AG09309 (cell line): ENCODE results near the gene TXNRD1.

Experiments used
- DNase-seq: peaks from one replicate; pipeline ENCODE4 v3.0.0-alpha.2; 2010; ENCODE audit warnings: low read depth
- H3K4me3 ChIP-seq: 2 replicates; pipeline ENCODE4 v1.5.1; 2011; ENCODE audit warnings: mild to moderate bottlenecking, low read depth, low read length, moderate library complexity; ENCODE audit not compliant: control insufficient read depth
- CTCF ChIP-seq: IDR thresholded peaks from 2 replicates; pipeline ENCODE4 v1.5.1; 2011; ENCODE audit warnings: mild to moderate bottlenecking, low read depth, low read length, inconsistent platforms; ENCODE audit not compliant: insufficient read depth, control insufficient read depth; ENCODE audit errors: missing control alignments

The TXNRD1 gene

GRCh38 chr12:104357421-104357952, 141.9 kb downstream of the TXNRD1 start:
- TF ChIP-seq CTCF: no peak
- H3K4me3 ChIP-seq: no peak overlapping the region
- no peak for DNase-seq

- DNase-seq: no peak
- TF ChIP-seq CTCF: peak; percentile 79
- H3K4me3 ChIP-seq: no peak overlapping the region
These were observed 142.9 kb downstream of the TXNRD1 start for GRCh38 chr12:104358353-104359003.

GRCh38 chr12:104359216-104359615, 143.6 kb downstream of the TXNRD1 start:
- H3K4me3 ChIP-seq: no peak overlapping the region
- no peak for DNase-seq
- no peak for TF ChIP-seq CTCF

GRCh38 chr12:104360157-104360556, 144.6 kb downstream of the TXNRD1 start:
- no peak for DNase-seq
- no peak for TF ChIP-seq CTCF
- H3K4me3 ChIP-seq: no peak overlapping the region

- H3K4me3 ChIP-seq: no peak overlapping the region
- DNase-seq: no peak
- TF ChIP-seq CTCF: no peak
These were observed 145.6 kb downstream of the TXNRD1 start for GRCh38 chr12:104360983-104361707.

GRCh38 chr12:104365921-104366410, 150.4 kb downstream of the TXNRD1 start:
- TF ChIP-seq CTCF: no peak
- H3K4me3 ChIP-seq: no peak overlapping the region
- DNase-seq: no peak
